ENCODE data around the gene NINJ2.

NINJ2 gene

DNA sequence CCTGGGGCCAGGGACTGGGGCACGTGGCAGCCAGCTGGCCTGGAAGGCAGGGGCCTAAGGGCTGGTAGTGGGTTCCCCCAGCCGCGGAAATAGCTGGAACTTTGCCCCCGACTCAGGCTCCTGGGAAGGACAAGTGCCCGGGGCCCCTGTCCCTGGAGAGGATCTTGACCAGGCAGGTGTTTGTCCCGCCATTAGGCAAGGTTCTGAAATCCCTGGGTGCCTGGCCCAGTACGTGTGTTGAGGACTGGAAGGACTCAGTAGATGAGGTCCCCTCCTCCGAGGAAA, 109.3 kb downstream of the NINJ2 start:
- TF ChIP-seq, protein P1, sequence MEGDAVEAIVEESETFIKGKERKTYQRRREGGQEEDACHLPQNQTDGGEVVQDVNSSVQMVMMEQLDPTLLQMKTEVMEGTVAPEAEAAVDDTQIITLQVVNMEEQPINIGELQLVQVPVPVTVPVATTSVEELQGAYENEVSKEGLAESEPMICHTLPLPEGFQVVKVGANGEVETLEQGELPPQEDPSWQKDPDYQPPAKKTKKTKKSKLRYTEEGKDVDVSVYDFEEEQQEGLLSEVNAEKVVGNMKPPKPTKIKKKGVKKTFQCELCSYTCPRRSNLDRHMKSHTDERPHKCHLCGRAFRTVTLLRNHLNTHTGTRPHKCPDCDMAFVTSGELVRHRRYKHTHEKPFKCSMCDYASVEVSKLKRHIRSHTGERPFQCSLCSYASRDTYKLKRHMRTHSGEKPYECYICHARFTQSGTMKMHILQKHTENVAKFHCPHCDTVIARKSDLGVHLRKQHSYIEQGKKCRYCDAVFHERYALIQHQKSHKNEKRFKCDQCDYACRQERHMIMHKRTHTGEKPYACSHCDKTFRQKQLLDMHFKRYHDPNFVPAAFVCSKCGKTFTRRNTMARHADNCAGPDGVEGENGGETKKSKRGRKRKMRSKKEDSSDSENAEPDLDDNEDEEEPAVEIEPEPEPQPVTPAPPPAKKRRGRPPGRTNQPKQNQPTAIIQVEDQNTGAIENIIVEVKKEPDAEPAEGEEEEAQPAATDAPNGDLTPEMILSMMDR (IDR thresholded peaks at IDR 0.05; ENCODE audit: control extremely low read depth, extremely low read depth, low read depth, missing control alignments): no peak
- no peak for DNase-seq (ENCODE audit: extremely low spot score)
- ChIA-PET POLR2A (no interaction called here), CTCF (interaction anchor here (1.1 to 1.4 kb wide), 3 partner anchors 9 to 101 kb away, joined by 3 to 7 read pairs (median 6); no protein-coding TSS in a partner anchor)

GRCh38 chr12:553216-554000, 109.8 kb downstream of the NINJ2 start:
- POLR2A ChIA-PET: no interaction called here
- TF ChIP-seq, protein P1 (IDR thresholded peaks at IDR 0.05; ENCODE audit: control extremely low read depth, extremely low read depth, low read depth, missing control alignments): no peak
- no peak for DNase-seq (ENCODE audit: extremely low spot score)
- CTCF ChIA-PET: interaction anchor here (1.1 to 2.8 kb wide), 4 partner anchors 9 to 101 kb away, joined by 3 to 37 read pairs (median 6); no protein-coding TSS in a partner anchor

DNA sequence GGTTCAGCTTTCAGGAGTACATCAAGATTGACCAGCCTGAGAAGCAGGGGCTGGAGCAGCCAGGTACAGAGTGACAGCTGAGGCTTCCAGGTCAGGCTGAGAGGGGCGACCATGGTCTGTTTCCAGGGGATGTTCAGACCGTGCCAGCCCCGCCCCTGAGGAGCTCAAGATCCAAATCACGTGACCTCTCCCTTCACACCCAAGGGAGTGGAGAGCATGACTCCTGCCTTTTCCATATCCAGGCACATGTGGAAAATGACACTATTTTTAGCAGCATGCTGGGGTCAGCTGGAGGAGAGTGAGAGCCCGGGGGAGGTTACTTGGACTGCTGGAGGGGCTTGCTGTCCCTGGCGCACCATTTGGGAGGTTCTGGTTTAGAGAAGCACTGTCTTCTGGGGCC, 110.8 kb downstream of the NINJ2 start:
- TF ChIP-seq, protein P1 (IDR thresholded peaks at IDR 0.05; ENCODE audit: control extremely low read depth, extremely low read depth, low read depth, missing control alignments): no peak
- DNase-seq (ENCODE audit: extremely low spot score): no peak
- POLR2A ChIA-PET: no interaction called here
- CTCF ChIA-PET: interaction anchor here (0.6 to 2.8 kb wide), 4 partner anchors 9 to 99 kb away, joined by 3 to 37 read pairs (median 5); no protein-coding TSS in a partner anchor

DNA sequence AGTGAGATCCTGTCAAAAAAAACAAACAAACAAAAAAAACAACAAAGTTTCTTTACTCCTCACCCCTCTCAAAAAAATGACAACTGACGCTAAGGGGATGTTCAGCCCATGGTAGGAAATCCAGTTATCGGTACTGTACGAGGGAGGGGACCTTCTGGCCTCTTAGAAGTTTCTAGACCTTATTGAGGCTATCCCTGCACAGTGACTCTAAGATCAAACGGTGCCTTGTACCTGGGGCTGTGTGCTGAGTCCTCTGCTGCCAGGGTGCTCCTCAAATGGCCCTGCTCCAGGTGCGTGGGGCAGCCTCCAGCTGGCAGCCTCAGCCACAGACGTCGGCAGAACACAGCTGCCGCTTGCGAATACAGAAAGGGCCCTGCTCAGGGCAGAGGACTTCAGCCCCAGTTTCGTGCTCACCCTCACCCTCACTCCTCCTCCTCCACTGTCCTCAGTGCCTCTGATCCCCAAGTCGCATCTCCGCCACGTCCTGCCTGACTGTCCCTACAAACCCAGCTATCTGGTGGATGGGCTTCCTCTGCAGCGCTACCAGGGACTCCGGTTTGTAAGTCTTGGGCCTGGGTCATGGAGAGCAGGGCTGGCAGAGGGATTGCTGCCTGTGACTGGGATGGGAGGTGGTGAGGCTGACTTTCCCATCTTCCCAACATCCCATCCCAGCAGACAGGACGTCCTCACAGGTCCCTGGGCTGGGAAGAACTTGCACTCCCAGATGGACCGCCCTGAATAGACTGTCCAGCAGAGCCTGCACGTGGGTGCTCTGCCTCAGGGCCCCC, 112.6 kb downstream of the NINJ2 start:
- CTCF ChIA-PET: interaction anchor here (1.6 to 2.8 kb wide), 3 partner anchors 10 to 97 kb away, joined by 4 to 37 read pairs (median 6); no protein-coding TSS in a partner anchor
- no peak for DNase-seq (ENCODE audit: extremely low spot score)

DNA sequence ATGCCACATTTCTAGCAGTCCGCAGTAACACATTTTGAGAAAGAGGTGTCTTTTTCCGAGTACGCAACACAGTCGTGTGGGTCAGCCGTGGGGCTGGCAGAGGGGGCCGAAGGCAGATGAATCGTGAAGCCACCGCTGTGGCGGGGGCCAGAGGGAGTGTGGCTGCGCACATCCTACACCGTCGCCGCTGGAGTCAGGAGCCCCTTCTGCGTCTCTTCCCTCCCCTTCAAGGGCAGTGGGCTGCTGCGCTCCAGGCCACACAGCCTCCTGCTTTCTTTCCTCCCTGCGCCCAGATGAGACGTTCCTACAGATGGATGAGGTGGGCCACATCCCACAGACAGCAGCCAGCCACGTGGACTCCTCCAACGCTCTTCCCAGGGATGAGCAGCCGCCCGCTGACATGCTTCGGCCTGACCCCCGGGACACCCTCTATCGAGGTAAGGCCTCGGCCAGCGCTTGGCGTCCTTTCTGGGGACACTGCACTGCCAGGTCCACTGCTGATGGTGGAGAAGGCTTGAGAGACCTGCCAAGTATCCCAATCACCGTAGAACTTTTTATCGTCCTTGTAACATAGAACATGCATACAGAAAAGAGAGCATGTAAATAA, 113.7 kb downstream of the NINJ2 start:
- ChIA-PET POLR2A (no interaction called here), CTCF (interaction anchor here (3.5 kb wide), 1 partner anchor 96 kb away, joined by 144 read pairs; the partner anchor contains the start of gene B4GALNT3)
- no peak for DNase-seq (ENCODE audit: extremely low spot score)
- TF ChIP-seq, protein P1 (IDR thresholded peaks at IDR 0.05; ENCODE audit: control extremely low read depth, extremely low read depth, low read depth, missing control alignments): no peak

More for the DNA sequence above, 112.6 kb downstream of the NINJ2 start:
- TF ChIP-seq, protein P1 (IDR thresholded peaks at IDR 0.05; ENCODE audit: control extremely low read depth, extremely low read depth, low read depth, missing control alignments): no peak
- POLR2A ChIA-PET: no interaction called here

- ChIA-PET POLR2A (no interaction called here), CTCF (interaction anchor here (0.8 to 3.5 kb wide), 24 partner anchors 8 to 947 kb away, joined by 3 to 144 read pairs (median 4); partner anchors contain the start of gene B4GALNT3)
- DNase-seq (ENCODE audit: extremely low spot score): no peak
- TF ChIP-seq, protein P1 (IDR thresholded peaks at IDR 0.05; ENCODE audit: control extremely low read depth, extremely low read depth, low read depth, missing control alignments): no peak
Observed at GRCh38 chr12:547883-548470, 115.3 kb downstream of the NINJ2 start.
